BE2C (cell line): ENCODE results near the gene SLC24A3.

Experiments
- DNase-seq: peaks from one replicate; pipeline ENCODE4 v3.0.0-alpha.2; 2020
- H3K27me3 ChIP-seq: fragments of 250-450 bp; sonication (Bioruptor Pico); 2 replicates; pipeline ENCODE4 v1.5.1; 2020; ENCODE audit warnings: mild to moderate bottlenecking
- H3K36me3 ChIP-seq: fragments of 250-450 bp; sonication (Bioruptor Pico); 2 replicates; pipeline ENCODE4 v1.5.1; 2020; ENCODE audit warnings: mild to moderate bottlenecking
- H3K4me1 ChIP-seq: fragments of 250-450 bp; sonication (Bioruptor Pico); 2 replicates; pipeline ENCODE4 v1.5.1; 2020
- H3K4me3 ChIP-seq: 2 replicates; pipeline ENCODE4 v1.5.1; 2011; ENCODE audit warnings: low read depth, low read length
- H3K9me3 ChIP-seq: fragments of 250-450 bp; sonication (Bioruptor Pico); 2 replicates; pipeline ENCODE4 v1.5.1; 2020
- TF ChIP-seq, protein P1 (sequence below): IDR thresholded peaks from 2 replicates; pipeline ENCODE4 v1.5.1; 2012; ENCODE audit warnings: mild to moderate bottlenecking, low read depth, low read length

The SLC24A3 gene

DNA sequence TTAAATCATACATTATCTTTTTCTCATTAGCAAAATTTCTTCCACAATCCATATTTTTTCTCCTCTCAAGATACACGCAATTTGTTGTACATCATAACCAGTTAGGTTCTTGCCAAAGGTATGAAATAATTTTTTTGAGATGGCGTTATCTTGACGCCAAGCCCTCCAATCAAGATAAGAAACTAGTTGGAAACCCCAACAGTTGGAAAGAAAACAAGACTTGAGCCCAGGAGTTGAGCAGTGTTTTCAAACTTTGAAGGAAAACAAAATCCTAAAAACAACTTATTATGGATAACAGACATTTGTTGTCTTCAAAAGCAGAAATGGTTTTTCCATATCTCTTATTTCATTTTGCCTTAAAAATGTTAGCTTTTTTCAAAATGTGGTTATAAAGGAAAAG lies 184.8 kb downstream of the SLC24A3 start:
- no peak for DNase-seq
- no peaks in the 10 kb centered on the region for H3K4me1 ChIP-seq
- TF ChIP-seq, protein P1, sequence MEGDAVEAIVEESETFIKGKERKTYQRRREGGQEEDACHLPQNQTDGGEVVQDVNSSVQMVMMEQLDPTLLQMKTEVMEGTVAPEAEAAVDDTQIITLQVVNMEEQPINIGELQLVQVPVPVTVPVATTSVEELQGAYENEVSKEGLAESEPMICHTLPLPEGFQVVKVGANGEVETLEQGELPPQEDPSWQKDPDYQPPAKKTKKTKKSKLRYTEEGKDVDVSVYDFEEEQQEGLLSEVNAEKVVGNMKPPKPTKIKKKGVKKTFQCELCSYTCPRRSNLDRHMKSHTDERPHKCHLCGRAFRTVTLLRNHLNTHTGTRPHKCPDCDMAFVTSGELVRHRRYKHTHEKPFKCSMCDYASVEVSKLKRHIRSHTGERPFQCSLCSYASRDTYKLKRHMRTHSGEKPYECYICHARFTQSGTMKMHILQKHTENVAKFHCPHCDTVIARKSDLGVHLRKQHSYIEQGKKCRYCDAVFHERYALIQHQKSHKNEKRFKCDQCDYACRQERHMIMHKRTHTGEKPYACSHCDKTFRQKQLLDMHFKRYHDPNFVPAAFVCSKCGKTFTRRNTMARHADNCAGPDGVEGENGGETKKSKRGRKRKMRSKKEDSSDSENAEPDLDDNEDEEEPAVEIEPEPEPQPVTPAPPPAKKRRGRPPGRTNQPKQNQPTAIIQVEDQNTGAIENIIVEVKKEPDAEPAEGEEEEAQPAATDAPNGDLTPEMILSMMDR, result no peak
- H3K36me3 ChIP-seq, result no peaks in the 10 kb centered on the region
- H3K27me3 ChIP-seq, result no peaks in the 10 kb centered on the region
- no peak overlapping the region for H3K4me3 ChIP-seq
- H3K9me3 ChIP-seq, result no peaks in the 10 kb centered on the region

DNA sequence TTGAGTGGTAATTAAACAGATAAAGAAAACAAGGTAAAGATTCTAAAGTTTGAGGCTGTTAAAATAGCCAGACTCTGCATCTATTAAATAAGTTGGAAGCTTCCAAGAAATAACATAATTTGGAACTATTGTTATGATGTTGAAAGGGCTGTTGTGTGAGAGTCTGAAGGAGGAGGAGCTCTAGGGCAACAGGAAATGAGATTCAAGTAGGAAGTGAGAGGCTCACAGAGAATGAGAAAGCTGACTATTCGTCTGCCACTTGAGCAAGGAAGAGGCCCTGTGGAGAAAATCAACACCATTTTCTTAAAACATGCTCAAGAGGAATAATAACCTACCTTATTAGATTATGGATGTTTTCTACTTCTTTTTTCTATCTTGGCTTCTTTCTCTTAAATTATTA lies 185.2 kb downstream of the SLC24A3 start:
- Histone ChIP-seq H3K4me1 (no peaks in the 10 kb centered on the region), H3K27me3 (no peaks in the 10 kb centered on the region), H3K36me3 (no peaks in the 10 kb centered on the region), H3K9me3 (no peaks in the 10 kb centered on the region), H3K4me3 (no peak overlapping the region)
- TF ChIP-seq, protein P1, result no peak
- DNase-seq, result no peak

DNA sequence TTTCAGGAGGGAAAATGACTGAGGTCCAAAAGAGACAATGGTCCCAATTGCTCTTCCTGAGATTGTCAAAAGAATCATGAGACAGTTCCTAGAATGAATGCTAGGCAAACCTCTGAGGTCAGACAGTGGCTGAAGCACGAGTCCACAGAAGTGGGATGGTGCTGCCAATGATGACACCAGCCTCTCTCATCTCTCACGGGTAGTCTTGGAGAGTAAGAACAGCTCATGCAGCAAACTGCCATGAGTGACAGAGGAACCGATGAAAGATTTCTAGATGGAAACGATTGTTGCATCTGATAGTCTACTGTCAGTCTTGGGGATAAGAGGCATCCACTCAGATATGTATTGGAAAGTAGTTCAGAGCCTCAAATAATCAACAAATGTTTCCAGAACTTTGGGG lies 188.7 kb downstream of the SLC24A3 start:
- H3K4me3 ChIP-seq, result no peak overlapping the region
- DNase-seq, result no peak
- H3K36me3 ChIP-seq, result no peaks in the 10 kb centered on the region
- H3K4me1 ChIP-seq, result no peaks in the 10 kb centered on the region
- TF ChIP-seq, protein P1, result no peak
- H3K9me3 ChIP-seq, result no peaks in the 10 kb centered on the region
- H3K27me3 ChIP-seq, result no peaks in the 10 kb centered on the region

DNA sequence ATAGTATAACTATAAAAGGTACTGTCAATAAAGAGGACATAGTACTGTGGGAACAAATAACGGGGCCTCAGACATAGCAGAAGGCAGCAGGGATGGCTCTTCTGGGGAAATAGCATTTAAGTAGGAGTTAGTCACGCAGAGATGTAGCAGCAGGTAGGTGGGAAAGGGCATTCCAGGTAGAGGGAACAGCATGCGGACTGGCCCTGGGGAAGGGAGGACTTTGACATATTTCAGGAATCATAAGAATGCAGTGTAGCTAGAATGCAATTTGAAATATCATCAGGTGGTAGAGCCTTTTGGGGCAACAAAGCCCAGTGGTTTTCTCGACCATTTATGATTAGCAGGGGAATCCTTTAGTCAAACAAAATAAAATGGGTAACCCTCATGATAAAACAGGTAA lies 191.1 kb downstream of the SLC24A3 start:
- Histone ChIP-seq H3K36me3 (no peaks in the 10 kb centered on the region), H3K9me3 (no peaks in the 10 kb centered on the region), H3K4me1 (no peaks in the 10 kb centered on the region), H3K27me3 (no peaks in the 10 kb centered on the region), H3K4me3 (no peak overlapping the region)
- DNase-seq, result no peak
- TF ChIP-seq, protein P1, result no peak

DNA sequence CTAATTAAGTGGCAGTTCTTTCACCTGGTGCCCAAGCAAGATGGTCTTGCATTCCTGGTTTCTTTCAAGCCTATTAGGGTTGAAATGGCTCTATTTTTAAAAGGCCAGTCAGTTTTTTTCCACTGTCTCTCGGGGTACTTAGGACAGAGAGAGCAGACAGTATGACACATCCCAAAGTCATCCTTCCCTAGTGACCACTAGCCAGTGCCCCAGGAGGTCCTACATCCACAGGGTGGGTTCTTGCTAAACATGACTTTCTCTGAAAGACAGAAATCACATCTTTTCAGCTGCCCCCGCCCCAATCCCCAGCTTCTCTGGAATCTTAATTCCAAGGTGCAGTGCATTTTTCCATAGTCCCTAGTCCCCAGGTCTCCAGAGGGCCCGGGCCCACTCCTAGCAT lies 192.4 kb downstream of the SLC24A3 start:
- TF ChIP-seq, protein P1, result no peak
- DNase-seq, result no peak
- H3K36me3 ChIP-seq, result no peaks in the 10 kb centered on the region
- H3K27me3 ChIP-seq, result no peaks in the 10 kb centered on the region
- no peak overlapping the region for H3K4me3 ChIP-seq
- no peaks in the 10 kb centered on the region for H3K9me3 ChIP-seq
- no peaks in the 10 kb centered on the region for H3K4me1 ChIP-seq

DNA sequence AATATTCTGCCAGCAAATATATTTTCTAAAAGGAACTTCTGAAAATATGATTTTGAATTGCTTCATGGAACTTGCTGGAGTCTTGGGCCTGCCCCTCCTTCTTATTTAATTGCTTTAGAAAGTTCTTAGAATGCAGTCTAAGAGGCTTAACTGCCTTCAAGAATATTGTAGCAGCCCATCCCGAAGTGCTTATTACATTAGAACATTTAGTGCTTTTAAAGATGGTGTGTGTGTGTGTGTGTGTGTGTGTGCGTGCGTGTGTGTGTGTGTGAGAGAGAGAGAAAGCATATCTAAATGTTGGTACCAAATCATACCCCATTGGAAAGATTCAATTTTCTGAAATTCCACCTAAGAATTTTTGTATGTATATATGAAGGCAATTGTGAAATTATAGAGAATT lies 193.5 kb downstream of the SLC24A3 start:
- Histone ChIP-seq H3K27me3 (no peaks in the 10 kb centered on the region), H3K9me3 (no peaks in the 10 kb centered on the region), H3K4me1 (no peaks in the 10 kb centered on the region), H3K36me3 (no peaks in the 10 kb centered on the region), H3K4me3 (no peak overlapping the region)
- DNase-seq, result no peak
- TF ChIP-seq, protein P1, result no peak
